Liver (tissue), 9 donors: ENCODE data around the gene DSCAML1. TPM values are rescaled to one million over a fixed set of nuclear protein-coding genes. Genes with fewer than 3 reads are reported as not detected.

Experiments
- DNase-seq: peaks from one replicate; pipeline ENCODE4 v3.0.0-alpha.2; 2017; ENCODE audit warnings: low spot score
- H3K27ac ChIP-seq, 2 donors: one replicate each; pipeline ENCODE4 v1.7.0; 2013; ENCODE audit warnings: inconsistent platforms in 2 of 2, low read length in 2 of 2, control low read depth in 1 of 2, low read depth in 1 of 2, mild to moderate bottlenecking in 1 of 2
- H3K27me3 ChIP-seq, 4 donors: one replicate each; pipeline versions ENCODE4 v1.6.1 to v1.7.0; 2013; ENCODE audit warnings: low read length in 3 of 4, inconsistent platforms in 1 of 4, mild to moderate bottlenecking in 1 of 4, moderate library complexity in 1 of 4; ENCODE audit not compliant: control insufficient read depth in 4 of 4, insufficient read depth in 4 of 4
- H3K36me3 ChIP-seq, 4 donors: one replicate each; pipeline versions ENCODE4 v1.6.1 to v1.7.0; 2013; ENCODE audit warnings: low read length in 3 of 4, mild to moderate bottlenecking in 3 of 4, low read depth in 1 of 4, moderate library complexity in 1 of 4; ENCODE audit not compliant: control insufficient read depth in 4 of 4, insufficient read depth in 3 of 4
- H3K4me1 ChIP-seq, 4 donors: one replicate each; pipeline versions ENCODE4 v1.6.1 to v1.7.0; 2013; ENCODE audit warnings: low read length in 3 of 4, mild to moderate bottlenecking in 3 of 4, moderate library complexity in 1 of 4; ENCODE audit not compliant: control insufficient read depth in 4 of 4, insufficient read depth in 4 of 4
- H3K4me3 ChIP-seq, 3 donors: one replicate each; pipeline versions ENCODE4 v1.6.1 to v1.7.0; 2013; ENCODE audit warnings: low read length in 3 of 3, control low read depth in 1 of 3, low read depth in 1 of 3, mild to moderate bottlenecking in 1 of 3
- H3K9ac ChIP-seq, 2 donors: one replicate each; pipeline ENCODE4 v1.7.0; 2013; ENCODE audit warnings: low read length in 2 of 2, mild to moderate bottlenecking in 2 of 2, moderate library complexity in 2 of 2, control low read depth in 1 of 2, low read depth in 1 of 2
- H3K9me3 ChIP-seq, 4 donors: one replicate each; pipeline versions ENCODE4 v1.6.1 to v1.7.0; 2013; ENCODE audit warnings: low read length in 3 of 4; ENCODE audit not compliant: control insufficient read depth in 4 of 4
- ATF3 ChIP-seq: IDR thresholded peaks from 2 replicates; pipeline ENCODE4 v1.6.1; 2016; ENCODE audit warnings: antibody characterized with exemption
- CTCF ChIP-seq: fragments of 150-350 bp; IDR thresholded peaks from 2 replicates; pipeline ENCODE4 v1.5.1; 2017; ENCODE audit warnings: improper control_type of control experiment, low read depth, low read length; ENCODE audit not compliant: missing input control
- EGR1 ChIP-seq, 2 donors: IDR thresholded peaks; 2 replicates each; pipeline ENCODE4 v1.6.1; 2016 to 2018; ENCODE audit warnings: antibody characterized with exemption in 2 of 2, low read depth in 2 of 2
- FOXA1 ChIP-seq: IDR thresholded peaks from 2 replicates; pipeline ENCODE4 v1.6.1; 2016; ENCODE audit warnings: antibody characterized with exemption
- FOXA2 ChIP-seq: IDR thresholded peaks from 2 replicates; pipeline ENCODE4 v1.6.1; 2016; ENCODE audit warnings: antibody characterized with exemption
- HNF4G ChIP-seq: IDR thresholded peaks from 2 replicates; pipeline ENCODE4 v1.6.1; 2016; ENCODE audit warnings: antibody characterized with exemption
- MAX ChIP-seq: IDR thresholded peaks from 2 replicates; pipeline ENCODE4 v1.6.1; 2016; ENCODE audit warnings: antibody characterized with exemption
- NR2F2 ChIP-seq: IDR thresholded peaks from 2 replicates; pipeline ENCODE4 v1.6.1; 2016; ENCODE audit warnings: antibody characterized with exemption
- RAD21 ChIP-seq, 2 donors: IDR thresholded peaks; 2 replicates each; pipeline ENCODE4 v1.6.1; 2016; ENCODE audit warnings: antibody characterized with exemption in 2 of 2, mild to moderate bottlenecking in 2 of 2
- REST ChIP-seq: IDR thresholded peaks from 2 replicates; pipeline ENCODE4 v1.6.1; 2016; ENCODE audit warnings: antibody characterized with exemption, mild to moderate bottlenecking
- RXRA ChIP-seq, 2 donors: IDR thresholded peaks; 2 replicates each; pipeline ENCODE4 v1.6.1; 2017 to 2018; ENCODE audit warnings: antibody characterized with exemption in 2 of 2, mild to moderate bottlenecking in 1 of 2
- SP1 ChIP-seq: IDR thresholded peaks from 2 replicates; pipeline ENCODE4 v1.6.1; 2018; ENCODE audit warnings: antibody characterized with exemption, mild to moderate bottlenecking
- YY1 ChIP-seq: IDR thresholded peaks from 2 replicates; pipeline ENCODE4 v1.6.1; 2016; ENCODE audit warnings: antibody characterized with exemption, mild to moderate bottlenecking
- ZBTB33 ChIP-seq: IDR thresholded peaks from 2 replicates; pipeline ENCODE4 v1.6.1; 2016; ENCODE audit warnings: antibody characterized with exemption
- WGBS: extraction: QIAGEN DNeasy Blood & Tissue Kit; methylation state at CpG from one replicate; pipeline ENCODE4 v1.1.7; 2013; 5-methylcytosine and 5-hydroxymethylcytosine counted together
- polyA plus RNA-seq, 2 donors: library from polyadenylated mRNA; stranded (reverse) in 1 of 2; unstranded in 1 of 2; fragments of 200-250 nt in 1 of 2; fragments of >200 nt in 1 of 2; fragmentation: Nextera tagmentation in 1 of 2; extraction: Ambion mirVana in 1 of 2; gene quantifications; one replicate each; pipeline versions ENCODE4 v1.2.1 to v1.2.3, GENCODE V29; 2013 to 2015
- total RNA-seq, 2 donors: library from RNA; depleted of rRNA; stranded (reverse); fragments of >200 nt; gene quantifications; one replicate each; pipeline ENCODE4 v1.2.3, GENCODE V29; 2014
- donor health status: healthy.
- donor health status: healthy.
- donor health status: healthy.
- donor health status: healthy.
- donor health status: healthy.

Gene DSCAML1
- total and polyA plus RNA-seq, 4 donors, result 0.07 to 0.42 (median 0.20) TPM

- DNase-seq, result peak; percentile 40
- Histone ChIP-seq H3K36me3 (no peaks in the 10 kb centered on the region), H3K4me3 (no peak overlapping the region), H3K27me3 (no peaks in the 10 kb centered on the region), H3K4me1 (no peaks in the 10 kb centered on the region), H3K27ac (no peak overlapping the region), H3K9me3 (no peaks in the 10 kb centered on the region), H3K9ac (no peak overlapping the region)
- WGBS, result 30% methylated on average over 7 of the region's 7 CpGs
- peak; percentile 40 for TF ChIP-seq SP1
- no peak for TF ChIP-seq CTCF
These were observed 36.4 kb upstream of the DSCAML1 start for GRCh38 chr11:117833401-117833891.

- no peak for DNase-seq
- no peaks in the 10 kb centered on the region for H3K27me3 ChIP-seq
- H3K4me3 ChIP-seq, result no peak overlapping the region
- TF ChIP-seq HNF4G (no peak), NR2F2 (no peak)
- no peak overlapping the region for H3K27ac ChIP-seq
- H3K36me3 ChIP-seq, result no peaks in the 10 kb centered on the region
- WGBS, result 92% methylated on average over 8 of the region's 8 CpGs
- H3K4me1 ChIP-seq, result no peaks in the 10 kb centered on the region
- H3K9ac ChIP-seq, result no peak overlapping the region
- H3K9me3 ChIP-seq, result no peaks in the 10 kb centered on the region
These were observed 35.5 kb upstream of the DSCAML1 start for GRCh38 chr11:117832511-117832910.

GRCh38 chr11:117831661-117832415, 34.8 kb upstream of the DSCAML1 start:
- no peak overlapping the region for H3K9ac ChIP-seq
- H3K36me3 ChIP-seq, result no peaks in the 10 kb centered on the region
- no peak for TF ChIP-seq MAX
- WGBS, result 86% methylated on average over 7 of the region's 7 CpGs
- H3K9me3 ChIP-seq, result no peaks in the 10 kb centered on the region
- no peak overlapping the region for H3K27ac ChIP-seq
- H3K4me3 ChIP-seq, result no peak overlapping the region
- DNase-seq, result peak; percentile 21
- no peaks in the 10 kb centered on the region for H3K27me3 ChIP-seq
- no peaks in the 10 kb centered on the region for H3K4me1 ChIP-seq

- Histone ChIP-seq H3K36me3 (no peaks in the 10 kb centered on the region), H3K9me3 (no peaks in the 10 kb centered on the region), H3K9ac (no peak overlapping the region), H3K27ac (no peak overlapping the region), H3K27me3 (no peaks in the 10 kb centered on the region), H3K4me3 (no peak overlapping the region), H3K4me1 (no peaks in the 10 kb centered on the region)
- WGBS, result 74% methylated on average over 6 of the region's 6 CpGs
- peak; percentile 27 for DNase-seq
- TF ChIP-seq FOXA1 (no peak), ATF3 (no peak), MAX (no peak), RAD21 (IDR thresholded peaks at IDR 0.05) (no peak), EGR1 (IDR thresholded peaks at IDR 0.05; ENCODE audit: low read depth in 2 of 2) (no peak), YY1 (no peak), FOXA2 (no peak), RXRA (IDR thresholded peaks at IDR 0.05) (no peak), NR2F2 (no peak), ZBTB33 (no peak), REST (no peak)
These were observed 33.8 kb upstream of the DSCAML1 start for GRCh38 chr11:117830674-117831351.
